Heart right ventricle (tissue), 16 donors: Measurements from ENCODE around the gene RUVBL1. TPM values are rescaled to one million over a fixed set of nuclear protein-coding genes. Genes with fewer than 3 reads are reported as not detected.

ENCODE experiments used
- ATAC-seq, 8 donors: fragments of 200-7000 bp; cut with Tn5 transposase; one replicate each; pipeline ENCODE4 v1.9.1; 2020; ENCODE audit warnings: mild to moderate bottlenecking in 8 of 8, moderate library complexity in 8 of 8, moderate number of reproducible peaks in 1 of 8
- DNase-seq, 2 donors: peaks; one replicate each; pipeline ENCODE4 v3.0.0-alpha.2; 2020
- H3K27ac ChIP-seq, 10 donors: fragments of 200-600 bp; sonication (generic) in 2 of 10; one replicate each; pipeline versions ENCODE4 v1.5.0 to v1.8.0; 2020 to 2022; ENCODE audit warnings: mild to moderate bottlenecking in 3 of 10
- H3K27me3 ChIP-seq, 7 donors: fragments of 200-600 bp; one replicate each; pipeline ENCODE4 v1.8.0; 2021 to 2022; ENCODE audit warnings: mild to moderate bottlenecking in 2 of 7
- H3K36me3 ChIP-seq, 9 donors: fragments of 200-600 bp; sonication (generic) in 1 of 9; one replicate each; pipeline versions ENCODE4 v1.5.0 to v1.8.0; 2020 to 2022; ENCODE audit warnings: mild to moderate bottlenecking in 2 of 9
- H3K4me1 ChIP-seq, 9 donors: fragments of 200-600 bp; sonication (generic) in 1 of 9; one replicate each; pipeline versions ENCODE4 v1.5.0 to v1.8.0; 2020 to 2022; ENCODE audit warnings: mild to moderate bottlenecking in 4 of 9
- H3K4me3 ChIP-seq, 10 donors: fragments of 200-600 bp; sonication (generic) in 2 of 10; one replicate each; pipeline versions ENCODE4 v1.5.0 to v1.8.0; 2020 to 2022; ENCODE audit warnings: mild to moderate bottlenecking in 7 of 10, moderate library complexity in 2 of 10
- H3K9me3 ChIP-seq, 11 donors: fragments of 200-600 bp in 10 of 11; sonication (generic) in 2 of 11; one replicate each; pipeline versions ENCODE4 v1.5.0 to v1.8.0; 2013 to 2022; ENCODE audit warnings: mild to moderate bottlenecking in 2 of 11, control low read depth in 1 of 11, moderate library complexity in 1 of 11
- WGBS, 2 donors: extraction: QIAGEN DNeasy Blood & Tissue Kit; methylation state at CpG; one replicate each; pipeline ENCODE4 v1.1.7; 2013; ENCODE audit warnings: inconsistent platforms in 1 of 2; 5-methylcytosine and 5-hydroxymethylcytosine counted together
- intact Hi-C, 10 donors: fragments of 100-400 bp; cut with DNase I; formaldehyde crosslinking; loops; one replicate each; pipeline versions ENCODE4 v1.11.1 to v1.14.2; 2022
- polyA plus RNA-seq, 2 donors: library from polyadenylated mRNA; stranded (reverse); fragments of 200-250 nt; gene quantifications; one replicate each; pipeline ENCODE4 v1.2.3, GENCODE V29; 2013
- total RNA-seq, 10 donors: library from RNA; stranded (reverse); fragmentation: NEBNext Ultra II Directional in 3 of 10; extraction: Animal tissue kit (Norgen Biotek cat#: 25700) in 3 of 10; gene quantifications; one replicate each; pipeline versions ENCODE4 v1.2.1 to v1.2.4, GENCODE V29; 2021 to 2023
- TF ChIP-seq, protein P1 (sequence below), 9 donors: fragments of 200-600 bp; sonication (generic) in 2 of 9; IDR thresholded peaks; one replicate each; pipeline versions ENCODE4 v1.5.0 to v1.8.0; 2021 to 2022; ENCODE audit warnings: antibody characterized with exemption in 9 of 9, mild to moderate bottlenecking in 5 of 9, moderate library complexity in 1 of 9
- donor health status: Arrhythmogenic right ventricular cardiomyopathy.
- donor health status: ischemic (EF 13 %, LVEDD 7.1; RV severe dilation, severe dysfunction).
- donor health status: healthy with polysubstance abuse.
- donor health status: DM: no; HTN: yes; CAD: no.
- donor health status: DM: no; HTN: no; CAD: no.
- donor health status: ischemic (EF 25% LVEDD 6.9; RV normal size, moderate dysfunction).
- donor health status: ischemic (EF 25% LVEDD 5.7; RV mildly dilated, moderate dysfunction).
- donor health status: healthy.
- donor health status: DM: yes; HTN: yes; CAD: no.
- donor health status: Ischemic cardiomyopathy.
- donor health status: ischemic (EF 35%, LVEDD 5.7; RV mildly dilated, moderate dysfunction).
- donor health status: nonischemic (EF 11% LVEDD 7.7; RV severe dilation, severe dysfunction).
- donor health status: DM: yes; HTN: yes; CAD: no.
- donor health status: PGD.
- donor health status: ischemic (EF 29% LVEDD 5.4; RV normal size, mild dysfunction).
- donor health status: nonischemic (EF 23%, LVEDD 6.1; RV moderate dilation, normal function).

RUVBL1 gene
- total and polyA plus RNA-seq, 12 donors: 9.4 to 38.5 (median 25.6) TPM

DNA sequence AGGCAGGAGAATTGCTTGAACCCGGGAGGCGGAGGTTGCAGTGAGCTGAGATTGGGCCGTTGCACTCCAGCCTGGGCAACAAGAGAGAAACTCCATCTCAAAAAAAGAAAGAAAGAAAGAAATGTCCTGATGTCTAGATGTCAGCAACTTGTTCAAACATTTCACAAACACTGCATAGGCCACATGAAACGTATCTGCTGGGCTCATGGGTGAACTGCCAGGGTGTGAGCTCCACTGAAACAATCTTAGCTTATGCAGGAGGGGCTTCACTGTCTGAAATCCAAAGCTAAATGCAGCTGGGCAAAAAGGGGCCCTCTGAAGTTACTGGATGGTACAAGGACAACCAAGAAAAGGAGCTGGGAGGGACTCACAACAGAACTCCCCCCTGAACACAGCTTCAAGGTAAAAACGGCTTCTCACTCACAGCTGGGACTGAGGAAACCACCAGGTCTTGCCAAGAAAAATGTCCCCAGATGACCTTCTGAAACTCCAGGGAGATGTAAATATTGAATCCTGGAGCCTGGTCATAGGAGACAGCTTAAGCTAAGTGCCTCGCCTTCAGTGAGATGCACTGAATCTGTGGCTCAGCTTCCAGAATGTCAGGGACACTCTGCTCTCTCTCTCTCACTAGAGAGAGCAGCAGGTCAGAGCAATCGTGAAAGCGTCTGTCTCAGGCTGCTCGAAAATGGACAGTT, 39.5 kb downstream of the RUVBL1 start:
- peak in 1 of 2 donors; percentile 41 for DNase-seq
- no peaks in the 10 kb centered on the region for H3K27me3 ChIP-seq
- intact Hi-C loops: loop anchor here in 1 of 10 donors (10.0 kb wide), 1 partner anchor 411 kb away; the partner anchor contains the start of gene GATA2
- H3K4me1 ChIP-seq: peaks cover 6 to 55% (median 32%) of the 10 kb centered on the region in 9 donors
- peak overlapping the region in 9 of 10 donors; percentile 31 to 79 (median 69) for H3K27ac ChIP-seq
- H3K36me3 ChIP-seq: peaks cover 0 to 76% (median 8%) of the 10 kb centered on the region in 9 donors
- no peaks in the 10 kb centered on the region for H3K9me3 ChIP-seq
- TF ChIP-seq, protein P1, sequence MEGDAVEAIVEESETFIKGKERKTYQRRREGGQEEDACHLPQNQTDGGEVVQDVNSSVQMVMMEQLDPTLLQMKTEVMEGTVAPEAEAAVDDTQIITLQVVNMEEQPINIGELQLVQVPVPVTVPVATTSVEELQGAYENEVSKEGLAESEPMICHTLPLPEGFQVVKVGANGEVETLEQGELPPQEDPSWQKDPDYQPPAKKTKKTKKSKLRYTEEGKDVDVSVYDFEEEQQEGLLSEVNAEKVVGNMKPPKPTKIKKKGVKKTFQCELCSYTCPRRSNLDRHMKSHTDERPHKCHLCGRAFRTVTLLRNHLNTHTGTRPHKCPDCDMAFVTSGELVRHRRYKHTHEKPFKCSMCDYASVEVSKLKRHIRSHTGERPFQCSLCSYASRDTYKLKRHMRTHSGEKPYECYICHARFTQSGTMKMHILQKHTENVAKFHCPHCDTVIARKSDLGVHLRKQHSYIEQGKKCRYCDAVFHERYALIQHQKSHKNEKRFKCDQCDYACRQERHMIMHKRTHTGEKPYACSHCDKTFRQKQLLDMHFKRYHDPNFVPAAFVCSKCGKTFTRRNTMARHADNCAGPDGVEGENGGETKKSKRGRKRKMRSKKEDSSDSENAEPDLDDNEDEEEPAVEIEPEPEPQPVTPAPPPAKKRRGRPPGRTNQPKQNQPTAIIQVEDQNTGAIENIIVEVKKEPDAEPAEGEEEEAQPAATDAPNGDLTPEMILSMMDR (IDR thresholded peaks at IDR 0.05): no peak
- WGBS, 2 donors: 43 to 45% methylated on average over 9 of the region's 9 CpGs
- peak; percentile 32 to 87 (median 76) for ATAC-seq
- no peak overlapping the region for H3K4me3 ChIP-seq

DNA sequence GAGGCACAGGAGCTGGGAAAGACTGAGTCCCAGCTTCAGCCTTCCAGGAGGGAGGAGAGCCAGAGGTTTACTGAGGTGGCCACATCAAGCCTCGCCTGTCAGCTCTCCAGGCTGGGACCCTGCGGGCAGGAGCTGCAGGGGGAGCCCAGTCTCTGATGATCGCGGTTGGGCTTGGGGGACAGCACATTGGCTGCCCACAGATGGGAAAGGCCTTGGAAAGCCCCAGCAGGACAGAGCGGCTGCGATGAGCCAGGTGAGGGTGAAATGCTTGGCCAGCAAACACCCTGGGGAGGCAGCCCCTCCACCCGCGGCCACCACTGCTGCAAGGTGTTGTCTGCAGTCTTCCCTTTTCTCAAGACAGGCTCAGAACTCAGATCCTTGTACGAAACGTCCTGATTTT, 40.2 kb downstream of the RUVBL1 start:
- Histone ChIP-seq H3K27me3 (no peaks in the 10 kb centered on the region), H3K4me1 (peaks cover 6 to 55% (median 32%) of the 10 kb centered on the region in 9 donors), H3K9me3 (no peaks in the 10 kb centered on the region), H3K27ac (peak overlapping the region in 9 of 10 donors; percentile 9 to 79 (median 69)), H3K4me3 (no peak overlapping the region), H3K36me3 (peaks cover 0 to 76% (median 8%) of the 10 kb centered on the region in 9 donors)
- intact Hi-C loops: loop anchor here in 1 of 10 donors (10.0 kb wide), 1 partner anchor 411 kb away; the partner anchor contains the start of gene GATA2
- WGBS, 2 donors: 51 to 59% methylated on average over 10 of the region's 10 CpGs
- ATAC-seq: peak; percentile 11 to 67 (median 39)
- DNase-seq: no peak
- TF ChIP-seq, protein P1 (IDR thresholded peaks at IDR 0.05): no peak

DNA sequence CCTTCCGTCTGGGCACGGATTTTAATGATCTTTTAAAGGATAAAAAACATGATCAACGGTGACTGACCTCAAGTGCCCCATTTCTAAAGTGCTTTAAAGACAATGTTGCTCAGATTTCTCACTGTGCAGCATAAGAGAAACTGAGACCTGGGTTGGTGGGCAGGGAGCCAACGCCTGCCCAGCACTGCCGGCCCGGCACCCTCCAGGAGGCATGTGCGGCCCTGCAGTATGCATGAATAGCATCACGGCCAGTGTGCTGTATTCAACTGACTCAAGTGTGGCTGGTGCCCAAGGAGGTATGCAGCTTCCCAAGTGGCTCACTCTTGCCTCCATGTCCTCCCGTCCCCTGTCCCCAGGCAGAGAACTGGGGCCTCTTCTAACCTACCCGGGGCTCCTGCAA, 41.1 kb downstream of the RUVBL1 start:
- 76 to 87% methylated on average over 10 of the region's 10 CpGs for WGBS, 2 donors
- ATAC-seq: no peak
- Histone ChIP-seq H3K27ac (peak overlapping the region in 4 of 10 donors; percentile 16 to 79 (median 54)), H3K9me3 (no peaks in the 10 kb centered on the region), H3K4me1 (peaks cover 7 to 60% (median 32%) of the 10 kb centered on the region in 9 donors), H3K4me3 (no peak overlapping the region), H3K36me3 (peaks cover 0 to 71% (median 7%) of the 10 kb centered on the region in 9 donors), H3K27me3 (no peaks in the 10 kb centered on the region)
- intact Hi-C loops: loop anchor here in 1 of 10 donors (10.0 kb wide), 1 partner anchor 412 kb away; the partner anchor contains the start of gene GATA2
- TF ChIP-seq, protein P1 (IDR thresholded peaks at IDR 0.05): no peak
- DNase-seq: no peak

DNA sequence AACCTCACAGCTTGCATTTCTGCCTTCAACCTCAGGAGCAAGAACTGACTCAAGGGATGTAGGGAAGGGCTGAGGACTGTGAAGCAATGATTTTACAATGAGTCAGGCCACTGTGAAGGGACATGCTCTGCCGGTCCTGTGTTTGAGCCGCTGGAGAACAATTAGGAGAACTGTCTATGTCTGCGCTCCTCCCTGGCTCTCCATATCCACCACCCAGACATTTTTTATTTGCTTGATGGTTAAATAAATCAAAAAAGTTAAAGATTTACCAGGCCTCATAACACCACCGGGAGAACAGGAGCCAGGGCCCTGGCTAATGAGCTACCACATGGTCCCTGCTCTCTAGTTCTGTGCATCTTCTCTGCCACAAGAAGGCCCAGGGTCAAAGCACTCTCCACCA, 41.8 kb downstream of the RUVBL1 start:
- H3K4me3 ChIP-seq: no peak overlapping the region
- ATAC-seq: no peak
- H3K4me1 ChIP-seq: peaks cover 9 to 66% (median 33%) of the 10 kb centered on the region in 9 donors
- no peak for DNase-seq
- WGBS, 2 donors: 95% methylated on average over 4 of the region's 4 CpGs
- no peaks in the 10 kb centered on the region for H3K9me3 ChIP-seq
- intact Hi-C loops: loop anchor here in 1 of 10 donors (10.0 kb wide), 1 partner anchor 413 kb away; the partner anchor contains the start of gene GATA2
- no peaks in the 10 kb centered on the region for H3K27me3 ChIP-seq
- no peak overlapping the region for H3K27ac ChIP-seq
- TF ChIP-seq, protein P1 (IDR thresholded peaks at IDR 0.05): no peak
- peaks cover 0 to 64% (median 3%) of the 10 kb centered on the region in 9 donors for H3K36me3 ChIP-seq
